Measurements from ENCODE around the gene SARS2.

DNA sequence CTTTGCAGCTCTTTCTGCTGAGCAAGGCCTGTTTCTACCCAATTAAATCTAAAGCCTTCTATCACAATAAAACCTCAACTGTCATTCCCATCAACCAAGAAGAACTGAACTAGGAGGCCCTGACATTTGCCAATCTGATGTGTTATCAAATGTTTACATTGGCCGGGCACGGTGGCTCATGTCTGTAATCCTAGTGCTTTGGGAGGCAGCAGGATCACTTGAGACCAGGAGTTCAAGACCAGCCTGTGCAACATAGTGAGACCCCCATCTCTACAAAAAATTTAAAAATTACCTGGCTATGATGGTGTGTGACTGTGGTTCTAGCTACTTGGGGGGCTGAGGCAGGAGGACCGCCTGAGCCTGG is 47.7 kb upstream of the SARS2 start:
- TF ChIP-seq GATA3 (IDR thresholded peaks at IDR 0.05; ENCODE audit: low read depth, low read length) (no peak), GATA2 (IDR thresholded peaks at IDR 0.05; ENCODE audit: low read depth, low read length) (no peak)

Measured in SH-SY5Y (cell line).